Naive B cell (primary cell): ENCODE data around the gene BBIP1. TPM values are rescaled to one million over a fixed set of nuclear protein-coding genes. Genes with fewer than 3 reads are reported as not detected.

Source experiments
- ATAC-seq, 2 donors: fragments of 150-1000 bp; cut with Tn5 transposase; 2 replicates each; pipeline ENCODE4 v1.10.0; 2021; ENCODE audit warnings: low read depth in 2 of 2, mild to moderate bottlenecking in 2 of 2, moderate library complexity in 2 of 2
- DNase-seq: peaks from one replicate; pipeline ENCODE4 v3.0.0; 2022
- H3K27ac Mint-ChIP-seq, 6 donors: one replicate each; pipeline ENCODE4 v1.8.0; 2020 to 2022; ENCODE audit warnings: mild to moderate bottlenecking in 6 of 6, mixed read lengths in 6 of 6, moderate library complexity in 5 of 6, inconsistent platforms in 2 of 6
- H3K27me3 Mint-ChIP-seq, 3 donors: one replicate each; pipeline ENCODE4 v1.8.0; 2021 to 2022; ENCODE audit warnings: mixed read lengths in 3 of 3, mild to moderate bottlenecking in 1 of 3
- H3K36me3 Mint-ChIP-seq, 2 donors: one replicate each; pipeline ENCODE4 v1.8.0; 2020 to 2022; ENCODE audit warnings: mixed read lengths in 2 of 2, inconsistent platforms in 1 of 2, mild to moderate bottlenecking in 1 of 2
- H3K4me1 Mint-ChIP-seq, 3 donors: one replicate each; pipeline ENCODE4 v1.8.0; 2020 to 2022; ENCODE audit warnings: mixed read lengths in 3 of 3, inconsistent platforms in 1 of 3, mild to moderate bottlenecking in 1 of 3, moderate library complexity in 1 of 3
- H3K4me3 Mint-ChIP-seq, 8 donors: one replicate each; pipeline ENCODE4 v1.8.0; 2020 to 2022; ENCODE audit warnings: mild to moderate bottlenecking in 8 of 8, mixed read lengths in 8 of 8, moderate library complexity in 8 of 8, inconsistent platforms in 2 of 8
- H3K9me3 Mint-ChIP-seq, 7 donors: one replicate each; pipeline ENCODE4 v1.8.0; 2020 to 2022; ENCODE audit warnings: mixed read lengths in 7 of 7, mild to moderate bottlenecking in 5 of 7, inconsistent platforms in 2 of 7, moderate library complexity in 1 of 7
- polyA plus RNA-seq, 6 donors: library from polyadenylated mRNA; unstranded; fragments of 300-500 nt; fragmentation: Illumina TruSeq; gene quantifications; one replicate each; pipeline ENCODE4 v1.2.3, GENCODE V29; 2021; ENCODE audit warnings: low read depth in 6 of 6

Gene BBIP1
- polyA plus RNA-seq, 6 donors from 2014 or later: 10.6 to 22.4 (median 18.2) TPM

- Mint-ChIP-seq H3K27me3 (no peaks in the 10 kb centered on the region), H3K27ac (peak overlapping the region in 2 of 6 donors; percentile 2 to 82), H3K4me1 (peaks cover 65 to 82% (median 66%) of the 10 kb centered on the region in 3 donors), H3K9me3 (peaks cover 0 to 11% (median 6%) of the 10 kb centered on the region in 7 donors), H3K36me3 (peaks cover 29 to 43% of the 10 kb centered on the region in 2 donors), H3K4me3 (no peak overlapping the region)
- ATAC-seq (no peak), DNase-seq (no peak)
These were observed 28.1 kb upstream of the BBIP1 start for GRCh38 chr10:110947061-110947595.

- peaks cover 0 to 11% (median 6%) of the 10 kb centered on the region in 7 donors for H3K9me3 Mint-ChIP-seq
- H3K36me3 Mint-ChIP-seq: peaks cover 28 to 39% of the 10 kb centered on the region in 2 donors
- peaks cover 62 to 80% (median 66%) of the 10 kb centered on the region in 3 donors for H3K4me1 Mint-ChIP-seq
- no peaks in the 10 kb centered on the region for H3K27me3 Mint-ChIP-seq
- ATAC-seq: no peak
- no peak for DNase-seq
- H3K27ac Mint-ChIP-seq: peak overlapping the region in 2 of 6 donors; percentile 1 to 11
- H3K4me3 Mint-ChIP-seq: peak overlapping the region in 1 of 8 donors; percentile 32
These were observed 27.5 kb upstream of the BBIP1 start for GRCh38 chr10:110946496-110946895.

GRCh38 chr10:110944792-110945396 is 25.9 kb upstream of the BBIP1 start:
- H3K9me3 Mint-ChIP-seq: peaks cover 0 to 11% (median 6%) of the 10 kb centered on the region in 7 donors
- no peaks in the 10 kb centered on the region for H3K27me3 Mint-ChIP-seq
- H3K36me3 Mint-ChIP-seq: peaks cover 36 to 38% of the 10 kb centered on the region in 2 donors
- DNase-seq (no peak), ATAC-seq (no peak)
- peaks cover 61 to 84% (median 67%) of the 10 kb centered on the region in 3 donors for H3K4me1 Mint-ChIP-seq
- peak overlapping the region in 4 of 6 donors; percentile 2 to 61 (median 16) for H3K27ac Mint-ChIP-seq
- peak overlapping the region in 4 of 8 donors; percentile 3 to 57 (median 35) for H3K4me3 Mint-ChIP-seq

GRCh38 chr10:110939419-110939818 is 20.4 kb upstream of the BBIP1 start:
- H3K4me1 Mint-ChIP-seq: peaks cover 27 to 59% (median 53%) of the 10 kb centered on the region in 3 donors
- H3K27ac Mint-ChIP-seq: no peak overlapping the region
- H3K4me3 Mint-ChIP-seq: peak overlapping the region in 1 of 8 donors; percentile 9
- peaks cover 0 to 11% (median 6%) of the 10 kb centered on the region in 7 donors for H3K9me3 Mint-ChIP-seq
- DNase-seq: no peak
- H3K36me3 Mint-ChIP-seq: peaks cover 25 to 31% of the 10 kb centered on the region in 2 donors
- no peak for ATAC-seq
- H3K27me3 Mint-ChIP-seq: no peaks in the 10 kb centered on the region

- peaks cover 17 to 49% (median 37%) of the 10 kb centered on the region in 3 donors for H3K4me1 Mint-ChIP-seq
- H3K9me3 Mint-ChIP-seq: peaks cover 0 to 2% (median 0%) of the 10 kb centered on the region in 7 donors
- H3K27me3 Mint-ChIP-seq: no peaks in the 10 kb centered on the region
- H3K36me3 Mint-ChIP-seq: peaks cover 8 to 14% of the 10 kb centered on the region in 2 donors
- H3K27ac Mint-ChIP-seq: peak overlapping the region in 2 of 6 donors; percentile 25 to 39
- DNase-seq: no peak
- ATAC-seq: no peak
- peak overlapping the region in 1 of 8 donors; percentile 55 for H3K4me3 Mint-ChIP-seq
These were observed 17.8 kb upstream of the BBIP1 start for GRCh38 chr10:110936757-110937156.

- Mint-ChIP-seq H3K36me3 (peaks cover 0 to 8% of the 10 kb centered on the region in 2 donors), H3K4me3 (no peak overlapping the region), H3K27me3 (no peaks in the 10 kb centered on the region), H3K9me3 (no peaks in the 10 kb centered on the region), H3K27ac (peak overlapping the region in 1 of 6 donors; percentile 10), H3K4me1 (peaks cover 14 to 41% (median 16%) of the 10 kb centered on the region in 3 donors)
- no peak for ATAC-seq
- DNase-seq: no peak
These were observed 13.7 kb upstream of the BBIP1 start for GRCh38 chr10:110932505-110933180.

GRCh38 chr10:110931769-110932381 is 12.9 kb upstream of the BBIP1 start:
- no peak overlapping the region for H3K27ac Mint-ChIP-seq
- H3K4me1 Mint-ChIP-seq: peaks cover 15 to 41% (median 17%) of the 10 kb centered on the region in 3 donors
- ATAC-seq (no peak), DNase-seq (no peak)
- no peaks in the 10 kb centered on the region for H3K27me3 Mint-ChIP-seq
- H3K9me3 Mint-ChIP-seq: no peaks in the 10 kb centered on the region
- H3K4me3 Mint-ChIP-seq: no peak overlapping the region
- H3K36me3 Mint-ChIP-seq: peaks cover 0 to 7% of the 10 kb centered on the region in 2 donors

- Mint-ChIP-seq H3K27me3 (no peaks in the 10 kb centered on the region), H3K4me3 (no peak overlapping the region), H3K36me3 (no peaks in the 10 kb centered on the region), H3K27ac (no peak overlapping the region), H3K4me1 (peaks cover 20 to 49% (median 28%) of the 10 kb centered on the region in 3 donors), H3K9me3 (no peaks in the 10 kb centered on the region)
- ATAC-seq (no peak), DNase-seq (no peak)
These were observed 8.5 kb upstream of the BBIP1 start for GRCh38 chr10:110927461-110927860.

- DNase-seq: no peak
- Mint-ChIP-seq H3K27me3 (no peaks in the 10 kb centered on the region), H3K4me1 (peaks cover 20 to 61% (median 33%) of the 10 kb centered on the region in 3 donors), H3K27ac (peak overlapping the region; percentile 21 to 62 (median 40)), H3K4me3 (peak overlapping the region in 5 of 8 donors; percentile 26 to 59 (median 42)), H3K9me3 (no peaks in the 10 kb centered on the region), H3K36me3 (no peaks in the 10 kb centered on the region)
- ATAC-seq: no peak
These were observed 5.0 kb upstream of the BBIP1 start for GRCh38 chr10:110923856-110924493.

GRCh38 chr10:110919971-110920881 is 1.2 kb upstream of the BBIP1 start:
- H3K27ac Mint-ChIP-seq: peak overlapping the region; percentile 93 to 100 (median 96)
- no peaks in the 10 kb centered on the region for H3K27me3 Mint-ChIP-seq
- peak; percentile 76 for DNase-seq
- peak; percentile 30 to 41 for ATAC-seq
- peak overlapping the region; percentile 91 to 98 (median 94) for H3K4me3 Mint-ChIP-seq
- H3K4me1 Mint-ChIP-seq: peaks cover 28 to 42% (median 33%) of the 10 kb centered on the region in 3 donors
- H3K36me3 Mint-ChIP-seq: no peaks in the 10 kb centered on the region
- H3K9me3 Mint-ChIP-seq: no peaks in the 10 kb centered on the region

- DNase-seq: peak; percentile 98
These were observed 460 bp upstream of the BBIP1 start, which contains the start of gene SHOC2 for GRCh38 chr10:110919349-110919931. Gene SHOC2 (plus strand): TSS chr10:110919604. CDS start chr10:110964359, 44,755 bp downstream.

GRCh38 chr10:110918269-110918642 is 724 bp downstream of the BBIP1 start:
- Mint-ChIP-seq H3K9me3 (no peaks in the 10 kb centered on the region), H3K27ac (peak overlapping the region; percentile 94 to 100 (median 100)), H3K4me1 (peaks cover 21 to 35% (median 23%) of the 10 kb centered on the region in 3 donors), H3K4me3 (peak overlapping the region; percentile 93 to 100 (median 98)), H3K36me3 (no peaks in the 10 kb centered on the region), H3K27me3 (no peaks in the 10 kb centered on the region)
- no peak for ATAC-seq
- peak; percentile 87 for DNase-seq

More at GRCh38 chr10:110919349-110919931, 460 bp upstream of the BBIP1 start, which contains the start of gene SHOC2:
- ATAC-seq: peak; percentile 22 to 23
- Mint-ChIP-seq H3K4me1 (peaks cover 27 to 45% (median 31%) of the 10 kb centered on the region in 3 donors), H3K36me3 (no peaks in the 10 kb centered on the region), H3K9me3 (no peaks in the 10 kb centered on the region), H3K27ac (peak within 1 kb of the TSS; percentile 99 to 100 (median 100)), H3K4me3 (peak within 1 kb of the TSS; percentile 93 to 100 (median 98)), H3K27me3 (no peaks in the 10 kb centered on the region)
